Measurements from ENCODE around the gene PIWIL4.
"Not testable (repeated sequence)": the region's sequence is repeated elsewhere in the genome, so short reads cannot be mapped to it uniquely, and the experiment has no call there.

DNA sequence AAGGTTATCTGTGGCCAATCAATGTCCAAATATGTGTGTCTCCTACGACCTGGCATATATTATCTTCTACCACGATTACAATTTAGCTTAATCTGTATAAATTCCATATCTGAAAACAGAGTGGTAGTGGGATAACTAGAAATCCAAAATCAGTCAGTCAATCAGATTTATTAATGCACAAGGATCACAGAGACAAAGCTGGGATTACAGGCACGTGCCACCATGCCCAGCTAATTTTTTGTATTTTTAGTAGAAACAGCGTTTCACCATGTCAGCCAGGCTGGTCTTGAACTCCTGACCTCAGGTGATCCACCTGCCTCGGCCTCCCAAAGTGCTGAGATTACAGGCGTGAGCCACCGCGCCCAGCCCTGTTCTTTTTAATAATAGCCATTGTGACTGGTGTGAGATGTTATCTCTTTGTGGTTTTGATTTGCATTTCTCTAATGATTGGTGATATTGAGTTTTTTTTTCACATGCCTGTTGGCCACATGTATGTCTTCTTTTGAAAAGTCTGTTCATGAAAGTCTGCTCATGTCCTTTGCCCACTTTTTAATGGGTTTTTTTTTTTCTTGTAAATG is 11.3 kb upstream of the PIWIL4 start:
- TF ChIP-seq CTCF (IDR thresholded peaks at IDR 0.05 in 8 of 11, conservative IDR thresholded peaks at IDR 0.05 in 3 of 11); POLR2AphosphoS5 (IDR thresholded peaks at IDR 0.05); POLR2A (IDR thresholded peaks at IDR 0.05): not testable (repeated sequence)

Data from spleen (tissue), 7 donors.